Measurements from ENCODE around the gene CREB5. TPM values are rescaled to one million over a fixed set of nuclear protein-coding genes. Genes with fewer than 3 reads are reported as not detected.

Gene CREB5
- polyA plus RNA-seq, 1 donor from 2014 or later = 3.7 TPM

- H3K4me2 ChIP-seq (ENCODE audit: low read length) = no peak overlapping the region
- H4K20me1 ChIP-seq (ENCODE audit: insufficient read depth) = no peaks in the 10 kb centered on the region
- no peak overlapping the region for H2AFZ ChIP-seq (ENCODE audit: low read depth, low read length)
- no peak overlapping the region for H3K27ac ChIP-seq (ENCODE audit: low read length)
- no peaks in the 10 kb centered on the region for H3K9me3 ChIP-seq (ENCODE audit: low read length)
- no peak overlapping the region for H3K4me3 ChIP-seq (ENCODE audit: low read length)
- no peaks in the 10 kb centered on the region for H3K36me3 ChIP-seq (ENCODE audit: insufficient read depth, low read length)
- no peaks in the 10 kb centered on the region for H3K79me2 ChIP-seq (replicated peaks; ENCODE audit: insufficient read depth, low read length)
- H3F3A ChIP-seq (ENCODE audit: insufficient read depth, low read length, poor library complexity, severe bottlenecking) = peaks cover under 1% of the 10 kb centered on the region
- H3K9ac ChIP-seq (ENCODE audit: low read length) = no peak overlapping the region
- no peaks in the 10 kb centered on the region for H3K9me2 ChIP-seq (ENCODE audit: insufficient read depth, low read length)
- H3K27me3 ChIP-seq (ENCODE audit: insufficient read depth, low read depth, low read length) = no peaks in the 10 kb centered on the region
- TF ChIP-seq SMC3 (conservative IDR thresholded peaks at IDR 0.05; ENCODE audit: poor library complexity) (no peak), EZH2 (IDR thresholded peaks at IDR 0.05; ENCODE audit: borderline replicate concordance, insufficient read depth, low read length, poor library complexity, severe bottlenecking) (no peak), MXI1 (conservative IDR thresholded peaks at IDR 0.05; ENCODE audit: poor library complexity, severe bottlenecking) (no peak), EP300 (conservative IDR thresholded peaks at IDR 0.05; ENCODE audit: poor library complexity, severe bottlenecking) (no peak), POLR2AphosphoS5 (IDR thresholded peaks at IDR 0.05) (no peak), TAF1 (IDR thresholded peaks at IDR 0.05; ENCODE audit: low read depth) (no peak), RAD21 (conservative IDR thresholded peaks at IDR 0.05) (no peak)
These were observed 305.8 kb downstream of the CREB5 start for GRCh38 chr7:28718055-28718481.

- peaks cover 4% of the 10 kb centered on the region for H3F3A ChIP-seq (ENCODE audit: insufficient read depth, low read length, poor library complexity, severe bottlenecking)
- no peaks in the 10 kb centered on the region for H3K36me3 ChIP-seq (ENCODE audit: insufficient read depth, low read length)
- no peak overlapping the region for H3K4me2 ChIP-seq (ENCODE audit: low read length)
- H3K9me2 ChIP-seq (ENCODE audit: insufficient read depth, low read length) = no peaks in the 10 kb centered on the region
- H4K20me1 ChIP-seq (ENCODE audit: insufficient read depth) = no peaks in the 10 kb centered on the region
- no peaks in the 10 kb centered on the region for H3K9me3 ChIP-seq (ENCODE audit: low read length)
- no peak overlapping the region for H2AFZ ChIP-seq (ENCODE audit: low read depth, low read length)
- H3K9ac ChIP-seq (ENCODE audit: low read length) = no peak overlapping the region
- no peaks in the 10 kb centered on the region for H3K27me3 ChIP-seq (ENCODE audit: insufficient read depth, low read depth, low read length)
- TF ChIP-seq CTCF (IDR thresholded peaks at IDR 0.05; ENCODE audit: poor library complexity, severe bottlenecking) = no peak
- no peak for TF ChIP-seq RAD21 (conservative IDR thresholded peaks at IDR 0.05)
- TF ChIP-seq MXI1 (conservative IDR thresholded peaks at IDR 0.05; ENCODE audit: poor library complexity, severe bottlenecking) = no peak
- TF ChIP-seq SMC3 (conservative IDR thresholded peaks at IDR 0.05; ENCODE audit: poor library complexity) = no peak
- H3K4me3 ChIP-seq (ENCODE audit: low read length) = no peak overlapping the region
- no peaks in the 10 kb centered on the region for H3K79me2 ChIP-seq (replicated peaks; ENCODE audit: insufficient read depth, low read length)
- no peak overlapping the region for H3K27ac ChIP-seq (ENCODE audit: low read length)
These were observed 306.2 kb downstream of the CREB5 start for GRCh38 chr7:28718545-28718944.

- Histone ChIP-seq H3K9ac (ENCODE audit: low read length) (no peak overlapping the region), H3K79me2 (replicated peaks; ENCODE audit: insufficient read depth, low read length) (no peaks in the 10 kb centered on the region), H3K27ac (ENCODE audit: low read length) (no peak overlapping the region), H3K36me3 (ENCODE audit: insufficient read depth, low read length) (no peaks in the 10 kb centered on the region), H2AFZ (ENCODE audit: low read depth, low read length) (no peak overlapping the region), H3K9me3 (ENCODE audit: low read length) (no peaks in the 10 kb centered on the region), H3K4me3 (ENCODE audit: low read length) (no peak overlapping the region), H3F3A (ENCODE audit: insufficient read depth, low read length, poor library complexity, severe bottlenecking) (peaks cover 4% of the 10 kb centered on the region), H3K27me3 (ENCODE audit: insufficient read depth, low read depth, low read length) (no peaks in the 10 kb centered on the region), H4K20me1 (ENCODE audit: insufficient read depth) (no peaks in the 10 kb centered on the region), H3K9me2 (ENCODE audit: insufficient read depth, low read length) (no peaks in the 10 kb centered on the region), H3K4me2 (ENCODE audit: low read length) (no peak overlapping the region)
- TF ChIP-seq TAF1 (IDR thresholded peaks at IDR 0.05; ENCODE audit: low read depth) (no peak), POLR2AphosphoS5 (IDR thresholded peaks at IDR 0.05) (peak; percentile 96), RAD21 (conservative IDR thresholded peaks at IDR 0.05) (peak; percentile 11), CTCF (IDR thresholded peaks at IDR 0.05; ENCODE audit: poor library complexity, severe bottlenecking) (no peak), REST (IDR thresholded peaks at IDR 0.05; ENCODE audit: borderline replicate concordance) (no peak), EP300 (conservative IDR thresholded peaks at IDR 0.05; ENCODE audit: poor library complexity, severe bottlenecking) (peak; percentile 26), MXI1 (conservative IDR thresholded peaks at IDR 0.05; ENCODE audit: poor library complexity, severe bottlenecking) (no peak), EZH2 (IDR thresholded peaks at IDR 0.05; ENCODE audit: borderline replicate concordance, insufficient read depth, low read length, poor library complexity, severe bottlenecking) (no peak), SMC3 (conservative IDR thresholded peaks at IDR 0.05; ENCODE audit: poor library complexity) (no peak)
These were observed 310.4 kb downstream of the CREB5 start for GRCh38 chr7:28722684-28723083.
